Measurements from ENCODE around the gene ATP2A3.

ATP2A3 gene

DNA sequence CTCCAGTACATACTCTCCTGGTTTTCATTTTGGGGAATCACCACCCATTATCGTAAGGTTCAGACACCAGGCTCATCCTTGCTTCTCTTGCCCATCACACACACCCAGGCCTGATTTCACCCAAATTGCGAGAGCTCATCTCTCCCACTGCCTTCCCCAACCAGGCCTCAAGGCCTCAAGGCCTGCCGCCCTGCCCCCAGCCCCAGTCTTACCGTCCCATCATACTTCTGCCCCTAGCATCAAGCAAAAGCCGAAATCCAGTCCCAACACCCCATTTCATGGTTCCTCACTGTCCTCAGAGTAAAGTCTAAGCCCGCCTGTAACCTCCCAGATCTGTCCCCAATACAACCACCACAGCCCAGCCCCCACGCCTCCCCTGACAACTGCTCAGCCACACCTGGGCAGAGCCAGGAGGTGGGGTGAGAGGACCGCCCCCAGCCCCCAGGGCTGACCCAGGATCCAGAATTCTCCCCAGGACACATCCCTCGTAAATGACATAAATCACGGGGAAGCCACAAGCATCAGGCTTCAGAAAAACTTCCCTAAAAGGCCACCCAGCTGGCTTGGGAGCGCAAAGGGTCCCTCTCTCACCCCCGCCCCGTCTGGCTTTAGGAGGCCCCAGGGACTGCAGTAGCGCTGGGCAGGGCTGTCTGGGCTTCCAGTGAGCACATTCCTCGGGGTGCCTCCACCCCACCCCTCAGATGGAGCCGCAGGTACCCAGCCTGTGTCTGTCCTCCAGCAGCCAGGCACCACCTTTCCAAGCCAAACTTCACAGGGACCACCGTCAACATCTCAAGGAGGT lies 38.4 kb downstream of the ATP2A3 start:
- Histone ChIP-seq H3K9ac (ENCODE audit: low read length in 2 of 2) (no peak overlapping the region), H3K27ac (ENCODE audit: low read length) (no peak overlapping the region), H3K9me3 (ENCODE audit: control insufficient read depth in 2 of 2, low read length in 2 of 2) (no peaks in the 10 kb centered on the region), H3K4me3 (ENCODE audit: low read length in 2 of 2) (no peak overlapping the region), H3K27me3 (ENCODE audit: control insufficient read depth in 1 of 2, insufficient read depth in 2 of 2, low read length in 2 of 2) (no peaks in the 10 kb centered on the region), H3K4me1 (ENCODE audit: control insufficient read depth, insufficient read depth, low read length) (peaks cover 3% of the 10 kb centered on the region), H3K36me3 (ENCODE audit: control insufficient read depth in 2 of 2, insufficient read depth in 2 of 2, low read length in 2 of 2) (peaks cover 0 to 2% of the 10 kb centered on the region in 2 donors)

DNA sequence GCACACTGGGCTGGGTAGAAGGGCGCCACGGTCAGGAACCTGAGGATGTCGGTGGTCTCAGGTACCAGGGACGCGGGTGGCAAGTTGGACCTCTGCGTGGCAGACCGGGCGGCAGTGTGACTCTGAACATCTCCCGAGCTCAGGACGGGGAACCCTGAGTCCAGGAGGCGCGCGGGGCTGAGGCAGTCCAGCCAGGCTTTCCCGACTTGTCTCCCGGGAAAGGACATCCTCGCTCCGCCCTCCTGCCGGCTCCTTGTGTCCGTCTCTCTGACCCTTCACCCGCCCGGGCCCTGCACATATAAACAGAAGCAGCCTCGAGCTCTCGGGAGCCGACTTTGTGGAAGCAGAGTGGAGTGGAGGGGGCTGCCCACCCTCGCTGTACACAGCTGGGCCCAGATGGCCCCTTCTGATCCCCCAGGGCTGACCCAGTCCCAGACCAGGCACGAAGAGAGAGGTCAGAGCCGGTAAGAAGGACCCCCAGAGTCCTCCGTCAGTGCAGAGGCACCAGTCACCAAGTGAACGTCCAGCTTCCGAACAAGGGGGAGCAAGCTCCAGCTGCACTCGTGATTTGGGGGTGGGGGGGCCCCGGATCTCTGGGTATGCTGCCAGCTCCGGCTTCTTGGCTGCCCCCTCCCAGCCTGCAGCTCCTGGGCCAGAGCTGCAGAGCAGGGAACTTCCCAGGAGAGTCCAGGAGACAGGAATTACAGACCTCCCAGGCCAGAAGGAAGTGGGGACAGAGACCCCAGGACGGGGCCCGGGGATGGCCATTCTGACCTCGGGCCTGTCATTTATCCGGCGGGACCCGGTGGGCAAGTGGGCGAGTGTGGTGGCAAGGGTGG lies 39.5 kb downstream of the ATP2A3 start:
- Histone ChIP-seq H3K9me3 (ENCODE audit: control insufficient read depth in 2 of 2, low read length in 2 of 2) (no peaks in the 10 kb centered on the region), H3K4me3 (ENCODE audit: low read length in 2 of 2) (no peak overlapping the region), H3K4me1 (ENCODE audit: control insufficient read depth, insufficient read depth, low read length) (peaks cover 3% of the 10 kb centered on the region), H3K36me3 (ENCODE audit: control insufficient read depth in 2 of 2, insufficient read depth in 2 of 2, low read length in 2 of 2) (peaks cover 0 to 2% of the 10 kb centered on the region in 2 donors), H3K9ac (ENCODE audit: low read length in 2 of 2) (no peak overlapping the region), H3K27me3 (ENCODE audit: control insufficient read depth in 1 of 2, insufficient read depth in 2 of 2, low read length in 2 of 2) (no peaks in the 10 kb centered on the region), H3K27ac (ENCODE audit: low read length) (no peak overlapping the region)

DNA sequence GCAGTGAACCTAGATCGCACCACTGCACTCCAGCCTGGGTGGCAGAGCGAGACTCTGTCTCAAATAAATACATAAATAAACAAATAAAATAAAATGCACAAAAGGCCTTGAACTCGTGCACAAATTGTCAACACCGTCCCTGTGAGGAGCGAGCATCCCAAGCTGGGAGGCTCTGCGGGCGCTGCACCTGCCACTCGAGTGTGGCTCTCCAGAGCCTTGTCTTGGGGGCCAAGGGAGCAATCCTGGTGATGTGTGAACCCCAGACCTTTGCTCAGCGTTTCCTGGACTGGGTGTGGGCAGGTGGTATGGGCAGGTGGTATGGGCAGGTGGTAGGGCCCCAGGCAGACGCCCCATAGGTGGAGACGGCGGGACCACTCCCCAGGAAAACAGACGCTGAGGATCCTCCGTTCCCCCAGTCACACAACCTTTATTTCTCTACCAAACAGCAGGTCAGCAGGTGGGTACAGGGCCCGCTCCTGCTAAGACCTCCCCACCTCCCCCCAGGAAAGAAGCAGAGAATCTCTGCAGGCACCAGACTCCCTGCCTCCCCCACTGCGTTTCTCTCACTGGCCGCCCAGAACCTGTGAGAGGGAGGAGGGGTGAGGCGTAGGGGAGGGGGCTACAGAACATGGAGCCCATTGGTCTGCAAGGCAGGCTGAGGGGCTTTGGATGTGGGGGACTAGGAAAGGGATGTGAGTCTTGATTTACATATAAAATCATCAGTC lies 40.6 kb downstream of the ATP2A3 start:
- H3K4me3 ChIP-seq (ENCODE audit: low read length in 2 of 2): no peak overlapping the region
- H3K27ac ChIP-seq (ENCODE audit: low read length): no peak overlapping the region
- H3K9me3 ChIP-seq (ENCODE audit: control insufficient read depth in 2 of 2, low read length in 2 of 2): no peaks in the 10 kb centered on the region
- H3K36me3 ChIP-seq (ENCODE audit: control insufficient read depth in 2 of 2, insufficient read depth in 2 of 2, low read length in 2 of 2): peaks cover 0 to 2% of the 10 kb centered on the region in 2 donors
- H3K9ac ChIP-seq (ENCODE audit: low read length in 2 of 2): no peak overlapping the region
- no peaks in the 10 kb centered on the region for H3K27me3 ChIP-seq (ENCODE audit: control insufficient read depth in 1 of 2, insufficient read depth in 2 of 2, low read length in 2 of 2)
- peaks cover 5% of the 10 kb centered on the region for H3K4me1 ChIP-seq (ENCODE audit: control insufficient read depth, insufficient read depth, low read length)

DNA sequence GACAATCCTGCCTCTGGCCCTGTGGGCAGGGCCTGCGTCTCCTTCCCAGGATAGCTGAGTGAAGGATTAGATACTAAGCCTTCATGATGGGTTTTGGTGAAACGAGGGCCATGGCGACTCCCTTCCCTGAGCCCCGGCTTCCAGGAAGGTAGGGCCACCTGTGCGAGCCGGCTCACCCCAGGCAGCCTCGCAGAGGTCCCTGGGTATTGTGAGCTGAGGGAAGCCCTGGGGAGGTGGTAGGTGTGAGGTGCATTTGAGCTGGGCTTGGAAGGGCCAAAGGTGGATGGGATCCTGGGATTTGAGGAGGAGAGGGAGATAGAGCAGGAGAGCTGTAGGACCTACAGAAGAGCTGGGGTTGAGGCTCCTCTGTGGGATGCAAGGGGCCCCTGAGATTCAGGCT lies 41.5 kb downstream of the ATP2A3 start:
- no peak overlapping the region for H3K9ac ChIP-seq (ENCODE audit: low read length in 2 of 2)
- no peaks in the 10 kb centered on the region for H3K9me3 ChIP-seq (ENCODE audit: control insufficient read depth in 2 of 2, low read length in 2 of 2)
- H3K36me3 ChIP-seq (ENCODE audit: control insufficient read depth in 2 of 2, insufficient read depth in 2 of 2, low read length in 2 of 2): no peaks in the 10 kb centered on the region
- no peak overlapping the region for H3K4me3 ChIP-seq (ENCODE audit: low read length in 2 of 2)
- H3K4me1 ChIP-seq (ENCODE audit: control insufficient read depth, insufficient read depth, low read length): peaks cover 5% of the 10 kb centered on the region
- no peaks in the 10 kb centered on the region for H3K27me3 ChIP-seq (ENCODE audit: control insufficient read depth in 1 of 2, insufficient read depth in 2 of 2, low read length in 2 of 2)
- H3K27ac ChIP-seq (ENCODE audit: low read length): no peak overlapping the region

DNA sequence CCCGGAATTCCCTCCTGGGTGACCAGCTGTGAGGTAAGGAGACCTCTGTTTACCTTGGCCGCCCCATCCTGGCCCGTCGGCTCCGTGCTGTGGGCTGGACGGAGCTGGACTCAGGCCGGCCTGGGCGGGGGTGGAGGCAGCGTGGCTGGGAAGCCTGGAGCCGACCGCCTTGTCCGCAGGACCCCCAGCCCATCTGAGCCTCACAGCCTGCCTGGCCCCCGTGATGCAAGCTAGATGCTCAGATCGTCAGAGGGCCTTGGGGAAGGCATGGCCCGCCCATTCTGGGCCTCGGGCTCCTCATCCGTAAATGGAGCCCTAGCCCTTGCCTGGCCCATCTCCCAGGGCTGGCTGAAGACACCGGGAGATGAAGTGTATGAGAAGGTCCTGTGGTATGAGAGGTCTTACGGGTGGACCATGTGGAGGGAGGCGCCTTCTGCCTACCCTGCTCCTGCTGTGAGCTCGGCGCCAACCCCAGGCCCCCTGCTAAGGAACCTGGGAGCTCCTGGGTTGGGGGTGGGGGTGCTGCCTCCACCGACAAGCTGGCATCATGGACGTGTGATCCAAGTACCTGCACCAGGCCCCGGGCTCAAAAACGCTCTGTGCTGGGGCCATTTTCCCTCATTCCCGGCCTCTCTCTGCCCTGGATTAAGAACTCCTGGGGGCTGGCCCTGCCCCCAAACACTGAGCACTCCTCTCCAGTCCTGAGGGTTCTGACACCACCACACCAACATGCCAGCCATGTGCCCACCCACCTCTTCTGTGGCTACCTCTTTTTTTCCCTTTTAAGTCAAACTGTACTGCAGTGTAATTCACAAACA lies 42.5 kb downstream of the ATP2A3 start:
- peaks cover 7% of the 10 kb centered on the region for H3K4me1 ChIP-seq (ENCODE audit: control insufficient read depth, insufficient read depth, low read length)
- H3K36me3 ChIP-seq (ENCODE audit: control insufficient read depth in 2 of 2, insufficient read depth in 2 of 2, low read length in 2 of 2): no peaks in the 10 kb centered on the region
- H3K27me3 ChIP-seq (ENCODE audit: control insufficient read depth in 1 of 2, insufficient read depth in 2 of 2, low read length in 2 of 2): no peaks in the 10 kb centered on the region
- H3K4me3 ChIP-seq (ENCODE audit: low read length in 2 of 2): no peak overlapping the region
- H3K9me3 ChIP-seq (ENCODE audit: control insufficient read depth in 2 of 2, low read length in 2 of 2): no peaks in the 10 kb centered on the region
- H3K27ac ChIP-seq (ENCODE audit: low read length): no peak overlapping the region
- no peak overlapping the region for H3K9ac ChIP-seq (ENCODE audit: low read length in 2 of 2)

DNA sequence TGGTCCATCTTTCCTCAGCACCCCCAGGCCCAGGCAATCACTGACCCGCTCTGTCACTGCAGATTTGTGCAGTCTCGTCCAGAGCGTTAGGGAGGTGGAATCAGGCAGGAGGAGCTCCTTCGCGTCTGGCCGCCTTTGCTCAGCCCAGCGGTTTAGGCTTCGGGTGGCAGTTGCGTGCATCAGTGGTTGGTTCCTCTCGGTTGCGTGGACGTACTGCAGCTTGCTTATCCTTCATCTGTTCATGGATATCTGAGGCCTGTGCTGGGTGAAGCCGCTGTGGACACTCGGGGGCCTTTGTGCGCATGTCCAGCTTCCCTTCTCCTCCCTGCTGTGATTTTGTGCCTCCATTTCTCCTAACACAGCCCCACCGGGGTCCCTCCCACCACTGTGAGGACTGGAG lies 43.2 kb downstream of the ATP2A3 start:
- no peak overlapping the region for H3K9ac ChIP-seq (ENCODE audit: low read length in 2 of 2)
- peaks cover 7% of the 10 kb centered on the region for H3K4me1 ChIP-seq (ENCODE audit: control insufficient read depth, insufficient read depth, low read length)
- no peak overlapping the region for H3K4me3 ChIP-seq (ENCODE audit: low read length in 2 of 2)
- no peaks in the 10 kb centered on the region for H3K36me3 ChIP-seq (ENCODE audit: control insufficient read depth in 2 of 2, insufficient read depth in 2 of 2, low read length in 2 of 2)
- no peaks in the 10 kb centered on the region for H3K9me3 ChIP-seq (ENCODE audit: control insufficient read depth in 2 of 2, low read length in 2 of 2)
- no peaks in the 10 kb centered on the region for H3K27me3 ChIP-seq (ENCODE audit: control insufficient read depth in 1 of 2, insufficient read depth in 2 of 2, low read length in 2 of 2)
- no peak overlapping the region for H3K27ac ChIP-seq (ENCODE audit: low read length)

DNA sequence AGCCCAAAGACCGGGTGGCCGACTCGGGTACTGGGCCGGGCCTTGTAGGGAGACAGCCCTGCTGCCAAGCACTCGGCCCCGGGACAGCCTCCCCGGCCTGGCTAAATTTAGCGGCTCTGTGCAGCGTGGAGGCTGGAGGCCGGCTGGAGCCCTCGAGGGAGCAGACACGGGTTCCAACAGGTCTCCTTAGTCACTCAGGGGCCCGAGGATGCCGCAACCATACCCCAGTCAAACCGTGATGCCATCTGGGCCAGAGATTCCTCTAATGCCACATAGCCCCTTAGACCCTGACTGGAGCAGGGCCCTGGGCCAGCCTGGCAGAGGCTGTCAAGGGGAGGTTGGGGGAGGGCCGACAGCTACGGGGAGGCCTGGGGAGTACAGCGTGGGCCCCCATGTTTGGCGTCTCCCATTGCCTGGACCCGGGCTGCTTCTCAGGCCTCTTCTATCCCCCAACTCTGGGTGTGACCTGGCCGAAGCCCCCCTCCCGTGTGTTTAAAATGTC lies 45.1 kb downstream of the ATP2A3 start:
- Histone ChIP-seq H3K9ac (ENCODE audit: low read length in 2 of 2) (peak overlapping the region in 1 of 2 donors; percentile 14), H3K27ac (ENCODE audit: low read length) (peak overlapping the region; percentile 18), H3K4me3 (ENCODE audit: low read length in 2 of 2) (no peak overlapping the region), H3K4me1 (ENCODE audit: control insufficient read depth, insufficient read depth, low read length) (peaks cover 7% of the 10 kb centered on the region), H3K27me3 (ENCODE audit: control insufficient read depth in 1 of 2, insufficient read depth in 2 of 2, low read length in 2 of 2) (no peaks in the 10 kb centered on the region), H3K36me3 (ENCODE audit: control insufficient read depth in 2 of 2, insufficient read depth in 2 of 2, low read length in 2 of 2) (no peaks in the 10 kb centered on the region), H3K9me3 (ENCODE audit: control insufficient read depth in 2 of 2, low read length in 2 of 2) (no peaks in the 10 kb centered on the region)

DNA sequence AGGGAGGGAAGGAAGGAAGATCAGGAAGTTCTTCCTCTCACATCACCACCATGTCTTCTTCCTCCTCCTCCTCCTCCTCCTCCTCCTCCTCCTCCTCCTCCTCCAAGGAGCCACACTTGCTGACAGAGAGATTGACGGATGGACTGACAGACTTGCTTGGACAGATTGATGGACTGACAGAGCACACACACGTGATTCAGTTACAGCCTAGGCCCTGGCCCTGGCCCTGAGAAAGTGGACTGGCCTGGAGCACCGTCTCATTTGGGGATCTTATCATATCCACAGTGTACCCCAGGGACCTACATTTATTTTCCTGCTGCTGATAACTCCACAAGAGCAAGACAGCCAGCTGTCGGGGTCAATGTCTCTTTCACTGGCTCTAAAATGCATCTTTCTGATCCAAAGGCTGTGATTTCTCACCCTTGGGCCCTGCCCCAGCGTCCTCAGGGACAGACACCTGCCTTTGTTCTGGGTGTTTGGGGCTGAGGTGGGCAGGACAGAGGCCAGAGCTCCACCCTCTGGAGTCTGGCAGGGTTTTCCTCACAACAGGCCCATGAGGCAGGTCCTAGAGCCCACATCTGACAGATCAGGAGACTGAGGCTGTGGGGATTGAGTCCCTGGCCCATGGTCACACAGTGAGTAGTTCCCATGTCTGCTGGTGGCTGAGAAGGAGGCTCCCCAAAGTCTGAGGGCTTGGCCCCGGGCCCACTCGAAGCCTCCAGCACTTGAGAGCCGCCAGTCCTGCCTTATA lies 45.7 kb downstream of the ATP2A3 start:
- peak overlapping the region; percentile 18 for H3K27ac ChIP-seq (ENCODE audit: low read length)

DNA sequence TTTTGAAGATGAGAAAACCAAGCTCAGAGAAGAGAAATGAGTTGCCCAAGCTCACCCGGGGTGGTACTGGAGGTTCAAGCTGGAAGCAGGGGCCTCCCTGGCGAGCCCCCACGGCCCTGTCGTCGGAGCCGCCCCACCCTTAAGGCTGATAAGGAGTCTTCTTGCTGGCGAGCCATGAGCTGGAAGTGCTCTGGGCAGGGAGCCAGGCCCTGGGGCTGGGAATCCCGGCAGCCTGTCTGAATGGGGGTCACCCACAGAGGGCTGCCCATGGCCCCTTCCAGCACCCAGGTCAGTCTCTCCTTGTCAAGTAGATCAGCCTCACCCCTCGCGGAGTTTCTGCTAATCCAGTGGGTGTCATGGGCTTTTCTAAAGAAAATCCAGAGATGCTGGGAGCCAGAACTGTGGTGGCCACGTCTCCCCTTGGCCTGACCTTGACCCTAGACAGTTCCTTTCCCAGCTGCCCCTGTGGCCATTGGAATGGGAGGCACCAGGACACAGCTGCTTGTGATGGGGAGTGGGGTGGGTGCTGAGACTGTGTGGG lies 46.8 kb downstream of the ATP2A3 start:
- H3K4me3 ChIP-seq (ENCODE audit: low read length in 2 of 2): no peak overlapping the region
- no peaks in the 10 kb centered on the region for H3K9me3 ChIP-seq (ENCODE audit: control insufficient read depth in 2 of 2, low read length in 2 of 2)
- H3K36me3 ChIP-seq (ENCODE audit: control insufficient read depth in 2 of 2, insufficient read depth in 2 of 2, low read length in 2 of 2): no peaks in the 10 kb centered on the region
- no peak overlapping the region for H3K9ac ChIP-seq (ENCODE audit: low read length in 2 of 2)
- H3K27me3 ChIP-seq (ENCODE audit: control insufficient read depth in 1 of 2, insufficient read depth in 2 of 2, low read length in 2 of 2): no peaks in the 10 kb centered on the region
- H3K4me1 ChIP-seq (ENCODE audit: control insufficient read depth, insufficient read depth, low read length): peaks cover 14% of the 10 kb centered on the region
- H3K27ac ChIP-seq (ENCODE audit: low read length): no peak overlapping the region

More for the DNA sequence above, 45.7 kb downstream of the ATP2A3 start:
- Histone ChIP-seq H3K27me3 (ENCODE audit: control insufficient read depth in 1 of 2, insufficient read depth in 2 of 2, low read length in 2 of 2) (no peaks in the 10 kb centered on the region), H3K4me1 (ENCODE audit: control insufficient read depth, insufficient read depth, low read length) (peaks cover 12% of the 10 kb centered on the region), H3K36me3 (ENCODE audit: control insufficient read depth in 2 of 2, insufficient read depth in 2 of 2, low read length in 2 of 2) (no peaks in the 10 kb centered on the region), H3K9me3 (ENCODE audit: control insufficient read depth in 2 of 2, low read length in 2 of 2) (no peaks in the 10 kb centered on the region), H3K9ac (ENCODE audit: low read length in 2 of 2) (peak overlapping the region in 1 of 2 donors; percentile 28), H3K4me3 (ENCODE audit: low read length in 2 of 2) (no peak overlapping the region)
